Keratinocyte (primary cell): ENCODE data around the gene PLCXD1. TPM values are rescaled to one million over a fixed set of nuclear protein-coding genes. Genes with fewer than 3 reads are reported as not detected.
"Not testable (repeated sequence)": the region's sequence is repeated elsewhere in the genome, so short reads cannot be mapped to it uniquely, and the experiment has no call there.

Experiments used
- DNase-seq: peaks from one replicate; pipeline ENCODE4 v3.0.0-alpha.2; 2011; ENCODE audit warnings: low read depth, missing footprints, low spot score
- FAIRE-seq: peaks from 2 replicates; lab custom pipeline; 2011; peaks lifted over from hg19 to GRCh38; lab: Jason Lieb, UNC
- H2AFZ ChIP-seq: 2 replicates; pipeline ENCODE4 v1.6.0; 2012; ENCODE audit warnings: low read length, control low read depth, inconsistent platforms; ENCODE audit not compliant: control insufficient read depth
- H3K27ac ChIP-seq: 2 replicates; pipeline ENCODE4 v1.5.1; 2011; ENCODE audit warnings: low read length; ENCODE audit not compliant: control insufficient read depth, insufficient read depth
- H3K27me3 ChIP-seq: 3 replicates; pipeline ENCODE4 v1.6.0; 2011; ENCODE audit warnings: low read length; ENCODE audit not compliant: control insufficient read depth, insufficient read depth; ENCODE audit errors: extremely low read depth
- H3K36me3 ChIP-seq, 2 experiments: 2 replicates in 1 of 2; 3 replicates in 1 of 2; pipeline ENCODE4 v1.5.1; 2011; ENCODE audit warnings: low read length in 2 of 2, mild to moderate bottlenecking in 1 of 2; ENCODE audit not compliant: control insufficient read depth in 2 of 2, insufficient read depth in 2 of 2; ENCODE audit errors: extremely low read depth in 1 of 2
- H3K4me1 ChIP-seq: 3 replicates; pipeline ENCODE4 v1.5.1; 2011; ENCODE audit warnings: low read length; ENCODE audit not compliant: control insufficient read depth, insufficient read depth; ENCODE audit errors: extremely low read depth
- H3K4me2 ChIP-seq: 3 replicates; pipeline ENCODE4 v1.6.0; 2011; ENCODE audit warnings: low read depth, low read length; ENCODE audit not compliant: control insufficient read depth, insufficient read depth; ENCODE audit errors: extremely low read depth
- H3K4me3 ChIP-seq, 3 experiments: fragments of 200-600 bp in 1 of 3; sonication (generic) in 1 of 3; 2 replicates in 2 of 3; 3 replicates in 1 of 3; pipeline ENCODE4 v1.5.1; 2011 to 2016; ENCODE audit warnings: low read length in 3 of 3, mild to moderate bottlenecking in 3 of 3, control low read depth in 2 of 3, inconsistent platforms in 1 of 3, low read depth in 1 of 3, mixed read lengths in 1 of 3, mixed run types in 1 of 3, moderate library complexity in 1 of 3; ENCODE audit not compliant: control insufficient read depth in 2 of 3, insufficient read depth in 2 of 3; ENCODE audit errors: extremely low read depth in 1 of 3
- H3K79me2 ChIP-seq: 2 replicates; pipeline ENCODE4 v1.6.0; 2012; ENCODE audit warnings: low read length; ENCODE audit not compliant: control insufficient read depth, insufficient read depth
- H3K9ac ChIP-seq: 3 replicates; pipeline ENCODE4 v1.6.0; 2011; ENCODE audit warnings: low read length; ENCODE audit not compliant: control insufficient read depth, insufficient read depth; ENCODE audit errors: extremely low read depth
- H3K9me1 ChIP-seq: 3 replicates; pipeline ENCODE4 v1.6.0; 2011; ENCODE audit warnings: low read length; ENCODE audit not compliant: control insufficient read depth, insufficient read depth; ENCODE audit errors: extremely low read depth
- H3K9me3 ChIP-seq: 2 replicates; pipeline ENCODE4 v1.5.1; 2012; ENCODE audit warnings: low read depth, low read length; ENCODE audit not compliant: control insufficient read depth
- H4K20me1 ChIP-seq: 3 replicates; pipeline ENCODE4 v1.6.0; 2011; ENCODE audit warnings: low read length; ENCODE audit not compliant: control insufficient read depth, insufficient read depth; ENCODE audit errors: extremely low read depth
- CTCF ChIP-seq, 3 experiments: IDR thresholded peaks in 1 of 3; conservative IDR thresholded peaks in 1 of 3; optimal IDR thresholded peaks in 1 of 3; 2 replicates in 2 of 3; 3 replicates in 1 of 3; pipeline versions ENCODE3 to v1.5.1; 2011; ENCODE audit warnings: low read length in 3 of 3, mild to moderate bottlenecking in 3 of 3, moderate library complexity in 2 of 3, control low read depth in 1 of 3, inconsistent platforms in 1 of 3; ENCODE audit not compliant: insufficient read depth in 2 of 3; ENCODE audit errors: extremely low read depth in 1 of 3
- EZH2 ChIP-seq: IDR thresholded peaks from one replicate; pipeline ENCODE4 v1.6.1; 2012; ENCODE audit warnings: inconsistent platforms, mild to moderate bottlenecking, low read length, moderate library complexity
- dilution Hi-C: fragments of 300-500 bp; cut with MboI; formaldehyde crosslinking; loops from one replicate; pipeline ENCODE4 v1.7.0; 2020; ENCODE audit warnings: low sequenced_read_pairs; ENCODE audit not compliant: extremely low pct_ligation_motif_present
- polyA plus RNA-seq, 5 experiments: library from polyadenylated mRNA; depleted of rRNA in 3 of 5; stranded (reverse) in 3 of 5; stranded (forward) in 1 of 5; unstranded in 1 of 5; fragments of >200 nt; gene quantifications; 1 replicate in 1 of 5; 2 replicates in 3 of 5; 3 replicates in 1 of 5; pipeline versions ENCODE4 v1.2.1 to v1.2.3, GENCODE V29; 2011 to 2012; ENCODE audit warnings: missing spikeins in 2 of 5, low read depth in 1 of 5, low replicate concordance in 1 of 5

Gene PLCXD1
- polyA plus RNA-seq, 1 donor (not counting 4 experiments of a cell fraction or from before 2014, with no cell fraction given): 6.3 TPM

GRCh38 chrX:255923-256331, 25.3 kb upstream of the PLCXD1 start:
- no peak overlapping the region for H3K27ac ChIP-seq
- DNase-seq (no peak), FAIRE-seq (no peak)
- no peak overlapping the region for H2AFZ ChIP-seq
- no peak for TF ChIP-seq CTCF (optimal IDR thresholded peaks at IDR 0.05 in 1 of 3, IDR thresholded peaks at IDR 0.05 in 1 of 3, conservative IDR thresholded peaks at IDR 0.05 in 1 of 3; ENCODE audit: extremely low read depth in 1 of 3, insufficient read depth in 2 of 3, low read length in 3 of 3)
- TF ChIP-seq EZH2: no peak
- no peaks in the 10 kb centered on the region for H3K79me2 ChIP-seq
- no peaks in the 10 kb centered on the region for H4K20me1 ChIP-seq
- peaks cover 6% of the 10 kb centered on the region for H3K9me3 ChIP-seq
- H3K27me3 ChIP-seq: no peaks in the 10 kb centered on the region
- no peaks in the 10 kb centered on the region for H3K9me1 ChIP-seq
- H3K4me2 ChIP-seq: no peak overlapping the region
- dilution Hi-C loops: no loop called here
- H3K9ac ChIP-seq: no peak overlapping the region
- peaks cover 2% of the 10 kb centered on the region for H3K4me1 ChIP-seq
- no peaks in the 10 kb centered on the region for H3K36me3 ChIP-seq
- no peak overlapping the region for H3K4me3 ChIP-seq

GRCh38 chrX:257054-257453, 24.1 kb upstream of the PLCXD1 start:
- H3K79me2 ChIP-seq, H2AFZ ChIP-seq, H3K4me3 ChIP-seq, H3K27ac ChIP-seq, DNase-seq, dilution Hi-C loops, H3K9me3 ChIP-seq, H3K27me3 ChIP-seq, H4K20me1 ChIP-seq, H3K4me2 ChIP-seq, H3K9me1 ChIP-seq, H3K36me3 ChIP-seq, H3K9ac ChIP-seq, FAIRE-seq: not testable (repeated sequence)
- peaks cover 12% of the 10 kb centered on the region for H3K4me1 ChIP-seq

GRCh38 chrX:257681-258289, 23.4 kb upstream of the PLCXD1 start:
- no peak overlapping the region for H3K4me2 ChIP-seq
- H3K27ac ChIP-seq: no peak overlapping the region
- TF ChIP-seq EZH2 (no peak), CTCF (optimal IDR thresholded peaks at IDR 0.05 in 1 of 3, IDR thresholded peaks at IDR 0.05 in 1 of 3, conservative IDR thresholded peaks at IDR 0.05 in 1 of 3; ENCODE audit: extremely low read depth in 1 of 3, insufficient read depth in 2 of 3, low read length in 3 of 3) (no peak)
- no peak overlapping the region for H2AFZ ChIP-seq
- H3K36me3 ChIP-seq: no peaks in the 10 kb centered on the region
- FAIRE-seq (no peak), DNase-seq (no peak)
- H3K9ac ChIP-seq: no peak overlapping the region
- no peaks in the 10 kb centered on the region for H3K27me3 ChIP-seq
- no peaks in the 10 kb centered on the region for H3K9me1 ChIP-seq
- no peaks in the 10 kb centered on the region for H4K20me1 ChIP-seq
- H3K9me3 ChIP-seq: peaks cover 3% of the 10 kb centered on the region
- H3K4me3 ChIP-seq: no peak overlapping the region
- dilution Hi-C loops: no loop called here
- no peaks in the 10 kb centered on the region for H3K79me2 ChIP-seq
- H3K4me1 ChIP-seq: peaks cover 12% of the 10 kb centered on the region
